K562 (cell line): ENCODE measurements around the gene GPR153. TPM values are rescaled to one million over a fixed set of nuclear protein-coding genes. Genes with fewer than 3 reads are reported as not detected.

Source experiments
- CHD1 ChIP-seq: fragments of 200-600 bp; sonication (generic); IDR thresholded peaks from one replicate; pipeline ENCODE4 v1.6.1; 2012; ENCODE audit warnings: mild to moderate bottlenecking, moderate library complexity, low read length, inconsistent platforms
- CREBBP ChIP-seq: IDR thresholded peaks from one replicate; pipeline ENCODE4 v1.6.1; 2012; ENCODE audit warnings: low read depth, mild to moderate bottlenecking, control low read depth, inconsistent platforms, low read length
- GABPA ChIP-seq: fragments of 200-800 bp; sonication (Bioruptor generic); conservative IDR thresholded peaks from 2 replicates; pipeline ENCODE4 v1.6.1; 2016; ENCODE audit warnings: low read depth, missing genetic modification characterization, missing compliant biosample characterization
- KAT7 ChIP-seq: sonication (generic); formaldehyde crosslinking; IDR thresholded peaks from 2 replicates; pipeline ENCODE4 v1.8.0; 2022; ENCODE audit warnings: missing genetic modification reagents, mild to moderate bottlenecking, borderline replicate concordance
- KDM1A ChIP-seq, 2 experiments: fragments of 450-650 bp; IDR thresholded peaks; 2 replicates each; pipeline ENCODE4 v1.6.1; 2016; ENCODE audit warnings: mild to moderate bottlenecking in 2 of 2
- KDM5B ChIP-seq: fragments of 200-600 bp; sonication (generic); IDR thresholded peaks from 2 replicates; pipeline ENCODE4 v1.6.1; 2012; ENCODE audit warnings: low read depth, mild to moderate bottlenecking, moderate library complexity, low read length, control low read depth, inconsistent platforms; ENCODE audit not compliant: insufficient replicate concordance
- PHF8 ChIP-seq: fragments of 200-600 bp; sonication (generic); IDR thresholded peaks from 2 replicates; pipeline ENCODE4 v1.6.1; 2012; ENCODE audit warnings: mixed run types, mild to moderate bottlenecking, inconsistent platforms, low read length, moderate library complexity, borderline replicate concordance
- PHTF2 ChIP-seq: fragments of 250-450 bp; sonication (Bioruptor Pico); IDR thresholded peaks from 2 replicates; pipeline ENCODE4 v1.5.0; 2021; ENCODE audit warnings: mild to moderate bottlenecking
- POLR2G ChIP-seq: fragments of 200-400 bp; formaldehyde crosslinking; IDR thresholded peaks from 2 replicates; pipeline ENCODE4 v1.6.1; 2017; ENCODE audit warnings: low read depth, mild to moderate bottlenecking, antibody characterized with exemption, low read length, moderate library complexity
- ZKSCAN3 ChIP-seq: fragments of 250-450 bp; sonication (Bioruptor Pico); IDR thresholded peaks from 2 replicates; pipeline ENCODE4 v1.4.0; 2020
- ZNF778 ChIP-seq: fragments of 450-650 bp; formaldehyde crosslinking; IDR thresholded peaks from 2 replicates; pipeline ENCODE4 v1.4.0; 2020; ENCODE audit warnings: mild to moderate bottlenecking, moderate library complexity
- polyA plus RNA-seq, 8 experiments: library from polyadenylated mRNA; depleted of rRNA in 4 of 8; stranded (reverse) in 5 of 8; unstranded in 3 of 8; fragments of >200 nt; fragmentation: Nextera tagmentation in 2 of 8; fragmentation: Illumina TruSeq in 1 of 8; extraction: Ambion mirVana in 2 of 8; extraction: Trizol in 1 of 8; gene quantifications; 2 replicates each; pipeline versions ENCODE4 v1.2.1 to v1.2.3, GENCODE V29; 2011 to 2014; ENCODE audit warnings: inconsistent platforms in 1 of 8, missing spikeins in 1 of 8
- total RNA-seq, 7 experiments: library from RNA; depleted of rRNA in 6 of 7; stranded (reverse); fragments of >200 nt in 6 of 7; fragmentation: Illumina TruSeq in 2 of 7; extraction: Trizol in 2 of 7; gene quantifications; 2 replicates each; pipeline versions ENCODE4 v1.2.1 to v1.2.3, GENCODE V29; 2011 to 2021; ENCODE audit warnings: low replicate concordance in 1 of 7
- TF ChIP-seq, protein P1 (sequence below), 2 experiments: fragments of 200-800 bp in 1 of 2; sonication (Bioruptor generic) in 1 of 2; sonication (generic) in 1 of 2; formaldehyde crosslinking in 1 of 2; IDR thresholded peaks in 1 of 2; conservative IDR thresholded peaks in 1 of 2; 2 replicates each; pipeline versions ENCODE4 v1.5.0 to v1.6.1; 2016 to 2020; ENCODE audit warnings: missing compliant biosample characterization in 1 of 2, missing genetic modification characterization in 1 of 2, missing genetic modification reagents in 1 of 2
- TF ChIP-seq, protein P2 (sequence below): fragments of 250-450 bp; sonication (Bioruptor Pico); IDR thresholded peaks from 2 replicates; pipeline ENCODE4 v1.5.0; 2020; ENCODE audit warnings: mild to moderate bottlenecking
- TF ChIP-seq, protein P3 (sequence below), 2 experiments: fragments of 450-650 bp; conservative IDR thresholded peaks; 2 replicates each; pipeline ENCODE4 v1.6.1; 2017; ENCODE audit warnings: mild to moderate bottlenecking in 2 of 2, moderate library complexity in 2 of 2
- TF ChIP-seq, protein P4 (sequence below), 3 experiments: fragments of 200-800 bp in 1 of 3; fragments of 250-450 bp in 1 of 3; fragments of 450-650 bp in 1 of 3; sonication (Bioruptor Pico) in 1 of 3; sonication (Bioruptor generic) in 1 of 3; formaldehyde crosslinking in 1 of 3; IDR thresholded peaks; 2 replicates each; pipeline versions ENCODE4 v1.6.1 to v1.8.0; 2016 to 2022; ENCODE audit warnings: mild to moderate bottlenecking in 2 of 3, missing genetic modification characterization in 2 of 3, missing compliant biosample characterization in 1 of 3, moderate library complexity in 1 of 3
- TF ChIP-seq, protein P5 (sequence below): sonication (generic); formaldehyde crosslinking; IDR thresholded peaks from 2 replicates; pipeline ENCODE4 v1.8.0; 2022; ENCODE audit warnings: missing genetic modification reagents, mild to moderate bottlenecking, moderate library complexity, borderline replicate concordance

Gene GPR153
- total and polyA plus RNA-seq, 9 of the 15 experiments (the other 6 are each of a cell fraction or from before 2014, with no cell fraction given), result 0.01 to 1.5 (median 0.51) TPM

DNA sequence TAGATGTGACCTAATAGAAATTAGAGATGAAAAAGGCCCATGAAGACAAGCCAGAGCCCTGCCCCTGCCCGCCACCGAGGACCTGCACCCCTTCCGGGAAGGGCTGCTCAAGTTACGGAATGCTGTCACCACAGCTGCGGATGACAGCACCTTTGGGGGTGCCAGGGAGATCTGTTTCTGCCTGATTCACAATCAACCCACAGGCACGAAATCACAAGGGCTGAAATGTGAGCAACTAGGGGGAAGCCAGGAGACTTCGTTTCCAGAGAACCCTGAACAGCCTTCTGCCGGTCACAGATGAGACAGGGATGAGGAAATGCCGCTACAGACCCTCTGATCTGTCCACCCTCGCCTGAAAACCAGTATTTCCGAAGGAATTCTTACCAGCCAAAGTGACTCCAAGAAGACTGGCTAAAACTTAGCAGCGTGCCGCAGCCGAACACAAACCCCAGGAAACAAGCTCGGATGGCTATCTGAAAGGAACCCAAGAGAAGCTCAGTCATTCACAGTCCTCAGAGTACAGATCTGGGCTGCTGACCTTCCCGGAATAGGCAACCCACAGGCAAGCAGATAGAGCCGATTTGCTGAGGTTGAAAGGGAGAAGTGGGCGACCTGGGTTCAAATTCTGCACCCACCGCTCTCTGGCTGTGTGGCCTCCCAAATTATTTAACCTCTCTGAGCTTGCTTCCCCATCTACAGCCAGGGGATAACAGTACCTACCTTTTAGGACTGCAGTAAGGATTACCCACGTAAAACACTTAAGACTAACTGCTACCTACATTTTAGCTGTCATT is 26.2 kb downstream of the GPR153 start (continued):
- TF ChIP-seq, protein P1, sequence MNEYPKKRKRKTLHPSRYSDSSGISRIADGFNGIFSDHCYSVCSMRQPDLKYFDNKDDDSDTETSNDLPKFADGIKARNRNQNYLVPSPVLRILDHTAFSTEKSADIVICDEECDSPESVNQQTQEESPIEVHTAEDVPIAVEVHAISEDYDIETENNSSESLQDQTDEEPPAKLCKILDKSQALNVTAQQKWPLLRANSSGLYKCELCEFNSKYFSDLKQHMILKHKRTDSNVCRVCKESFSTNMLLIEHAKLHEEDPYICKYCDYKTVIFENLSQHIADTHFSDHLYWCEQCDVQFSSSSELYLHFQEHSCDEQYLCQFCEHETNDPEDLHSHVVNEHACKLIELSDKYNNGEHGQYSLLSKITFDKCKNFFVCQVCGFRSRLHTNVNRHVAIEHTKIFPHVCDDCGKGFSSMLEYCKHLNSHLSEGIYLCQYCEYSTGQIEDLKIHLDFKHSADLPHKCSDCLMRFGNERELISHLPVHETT (CRISPR knock-in tag; conservative IDR thresholded peaks at IDR 0.05 in 1 of 2, IDR thresholded peaks at IDR 0.05 in 1 of 2), result no peak
- peak; percentile 41 for TF ChIP-seq CHD1
- no peak for TF ChIP-seq POLR2G
- TF ChIP-seq PHF8, result no peak
- TF ChIP-seq ZNF778, result no peak
- TF ChIP-seq KAT7 (CRISPR knock-in tag), result no peak
- TF ChIP-seq, protein P2, sequence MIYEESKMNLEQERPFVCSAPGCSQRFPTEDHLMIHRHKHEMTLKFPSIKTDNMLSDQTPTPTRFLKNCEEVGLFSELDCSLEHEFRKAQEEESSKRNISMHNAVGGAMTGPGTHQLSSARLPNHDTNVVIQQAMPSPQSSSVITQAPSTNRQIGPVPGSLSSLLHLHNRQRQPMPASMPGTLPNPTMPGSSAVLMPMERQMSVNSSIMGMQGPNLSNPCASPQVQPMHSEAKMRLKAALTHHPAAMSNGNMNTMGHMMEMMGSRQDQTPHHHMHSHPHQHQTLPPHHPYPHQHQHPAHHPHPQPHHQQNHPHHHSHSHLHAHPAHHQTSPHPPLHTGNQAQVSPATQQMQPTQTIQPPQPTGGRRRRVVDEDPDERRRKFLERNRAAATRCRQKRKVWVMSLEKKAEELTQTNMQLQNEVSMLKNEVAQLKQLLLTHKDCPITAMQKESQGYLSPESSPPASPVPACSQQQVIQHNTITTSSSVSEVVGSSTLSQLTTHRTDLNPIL (CRISPR knock-in tag), result no peak
- no peak for TF ChIP-seq GABPA (tag)
- no peak for TF ChIP-seq CREBBP
- TF ChIP-seq, protein P3, sequence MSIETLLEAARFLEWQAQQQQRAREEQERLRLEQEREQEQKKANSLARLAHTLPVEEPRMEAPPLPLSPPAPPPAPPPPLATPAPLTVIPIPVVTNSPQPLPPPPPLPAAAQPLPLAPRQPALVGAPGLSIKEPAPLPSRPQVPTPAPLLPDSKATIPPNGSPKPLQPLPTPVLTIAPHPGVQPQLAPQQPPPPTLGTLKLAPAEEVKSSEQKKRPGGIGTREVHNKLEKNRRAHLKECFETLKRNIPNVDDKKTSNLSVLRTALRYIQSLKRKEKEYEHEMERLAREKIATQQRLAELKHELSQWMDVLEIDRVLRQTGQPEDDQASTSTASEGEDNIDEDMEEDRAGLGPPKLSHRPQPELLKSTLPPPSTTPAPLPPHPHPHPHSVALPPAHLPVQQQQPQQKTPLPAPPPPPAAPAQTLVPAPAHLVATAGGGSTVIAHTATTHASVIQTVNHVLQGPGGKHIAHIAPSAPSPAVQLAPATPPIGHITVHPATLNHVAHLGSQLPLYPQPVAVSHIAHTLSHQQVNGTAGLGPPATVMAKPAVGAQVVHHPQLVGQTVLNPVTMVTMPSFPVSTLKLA (conservative IDR thresholded peaks at IDR 0.05), result peak in 1 of 2 experiments; percentile 21; a peak in 1 of 4 replicates
- TF ChIP-seq, protein P4, sequence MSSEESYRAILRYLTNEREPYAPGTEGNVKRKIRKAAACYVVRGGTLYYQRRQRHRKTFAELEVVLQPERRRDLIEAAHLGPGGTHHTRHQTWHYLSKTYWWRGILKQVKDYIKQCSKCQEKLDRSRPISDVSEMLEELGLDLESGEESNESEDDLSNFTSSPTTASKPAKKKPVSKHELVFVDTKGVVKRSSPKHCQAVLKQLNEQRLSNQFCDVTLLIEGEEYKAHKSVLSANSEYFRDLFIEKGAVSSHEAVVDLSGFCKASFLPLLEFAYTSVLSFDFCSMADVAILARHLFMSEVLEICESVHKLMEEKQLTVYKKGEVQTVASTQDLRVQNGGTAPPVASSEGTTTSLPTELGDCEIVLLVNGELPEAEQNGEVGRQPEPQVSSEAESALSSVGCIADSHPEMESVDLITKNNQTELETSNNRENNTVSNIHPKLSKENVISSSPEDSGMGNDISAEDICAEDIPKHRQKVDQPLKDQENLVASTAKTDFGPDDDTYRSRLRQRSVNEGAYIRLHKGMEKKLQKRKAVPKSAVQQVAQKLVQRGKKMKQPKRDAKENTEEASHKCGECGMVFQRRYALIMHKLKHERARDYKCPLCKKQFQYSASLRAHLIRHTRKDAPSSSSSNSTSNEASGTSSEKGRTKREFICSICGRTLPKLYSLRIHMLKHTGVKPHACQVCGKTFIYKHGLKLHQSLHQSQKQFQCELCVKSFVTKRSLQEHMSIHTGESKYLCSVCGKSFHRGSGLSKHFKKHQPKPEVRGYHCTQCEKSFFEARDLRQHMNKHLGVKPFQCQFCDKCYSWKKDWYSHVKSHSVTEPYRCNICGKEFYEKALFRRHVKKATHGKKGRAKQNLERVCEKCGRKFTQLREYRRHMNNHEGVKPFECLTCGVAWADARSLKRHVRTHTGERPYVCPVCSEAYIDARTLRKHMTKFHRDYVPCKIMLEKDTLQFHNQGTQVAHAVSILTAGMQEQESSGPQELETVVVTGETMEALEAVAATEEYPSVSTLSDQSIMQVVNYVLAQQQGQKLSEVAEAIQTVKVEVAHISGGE (CRISPR knock-in tag; IDR thresholded peaks at IDR 0.05), result 0 out of 6 replicates have a peak, but pooled peaks of 1 of the 3 experiments have one; percentile 26
- peak; percentile 81 to 88; a peak in 3 of 4 replicates for TF ChIP-seq KDM1A (IDR thresholded peaks at IDR 0.05)
- no peak for TF ChIP-seq PHTF2 (CRISPR knock-in tag)
- TF ChIP-seq ZKSCAN3 (CRISPR knock-in tag), result no peak
- TF ChIP-seq, protein P5, sequence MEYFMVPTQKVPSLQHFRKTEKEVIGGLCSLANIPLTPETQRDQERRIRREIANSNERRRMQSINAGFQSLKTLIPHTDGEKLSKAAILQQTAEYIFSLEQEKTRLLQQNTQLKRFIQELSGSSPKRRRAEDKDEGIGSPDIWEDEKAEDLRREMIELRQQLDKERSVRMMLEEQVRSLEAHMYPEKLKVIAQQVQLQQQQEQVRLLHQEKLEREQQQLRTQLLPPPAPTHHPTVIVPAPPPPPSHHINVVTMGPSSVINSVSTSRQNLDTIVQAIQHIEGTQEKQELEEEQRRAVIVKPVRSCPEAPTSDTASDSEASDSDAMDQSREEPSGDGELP (CRISPR knock-in tag), result peak; percentile 27; the same call in 1 of the 2 replicates
- TF ChIP-seq KDM5B, result peak; percentile 48
